OCI-LY7 (cell line): ENCODE results near the gene STK35. TPM values are rescaled to one million over a fixed set of nuclear protein-coding genes. Genes with fewer than 3 reads are reported as not detected.

Experiments
- BruUV-seq: library from RNA; stranded (reverse); fragments of 400-500 nt; replicated peaks from 2 replicates; lab custom pipeline; 2021; lab: Mats Ljungman, UMichigan
- CTCF ChIA-PET: fragments of 300-600 bp; sonication (Branson Sonifier 250); formaldehyde crosslinking; loops from one replicate; lab custom pipeline; 2022; ENCODE audit warnings: antibody characterized with exemption; ENCODE audit not compliant: unreplicated experiment; lab: Charles Lee
- POLR2A ChIA-PET: fragments of 300-600 bp; sonication (Branson Sonifier 250); formaldehyde crosslinking; loops from one replicate; lab custom pipeline; 2022; ENCODE audit warnings: antibody characterized with exemption; lab: Charles Lee
- DNase-seq: peaks from one replicate; pipeline ENCODE4 v3.0.0-alpha.2; 2015; ENCODE audit warnings: low spot score
- H2AFZ ChIP-seq: fragments of 200-600 bp; sonication (generic), shearing (Covaris generic); 2 replicates; pipeline ENCODE4 v1.6.1; 2014; ENCODE audit warnings: mild to moderate bottlenecking, antibody characterized with exemption, low read length, moderate library complexity
- H3K27ac ChIP-seq: fragments of 200-600 bp; sonication (generic); 2 replicates; pipeline ENCODE4 v1.5.1; 2014; ENCODE audit warnings: mixed run types, low read depth, mild to moderate bottlenecking, moderate library complexity, low read length, inconsistent platforms; ENCODE audit not compliant: poor library complexity, severe bottlenecking
- H3K36me3 ChIP-seq: fragments of 200-600 bp; sonication (generic); 2 replicates; pipeline ENCODE4 v1.6.1; 2014; ENCODE audit warnings: mild to moderate bottlenecking, antibody characterized with exemption, low read length, moderate library complexity, mixed read lengths; ENCODE audit not compliant: insufficient read depth
- H3K4me1 ChIP-seq: fragments of 200-600 bp; sonication (generic); 2 replicates; pipeline ENCODE4 v1.5.1; 2014; ENCODE audit warnings: mild to moderate bottlenecking, low read length; ENCODE audit not compliant: insufficient read depth, poor library complexity, severe bottlenecking
- H3K4me2 ChIP-seq: fragments of 200-600 bp; sonication (generic); 2 replicates; pipeline ENCODE4 v1.6.1; 2014; ENCODE audit warnings: mild to moderate bottlenecking, low read length
- H3K4me3 ChIP-seq: fragments of 200-600 bp; sonication (generic); 2 replicates; pipeline ENCODE4 v1.5.1; 2014; ENCODE audit warnings: mild to moderate bottlenecking, low read depth, low read length; ENCODE audit not compliant: poor library complexity, severe bottlenecking
- H3K79me2 ChIP-seq: fragments of 200-600 bp; sonication (generic); 2 replicates; pipeline ENCODE4 v1.6.1; 2016; ENCODE audit warnings: low read depth, mild to moderate bottlenecking, low read length, moderate library complexity, mixed read lengths; ENCODE audit not compliant: insufficient read depth
- H3K9me2 ChIP-seq: fragments of 200-600 bp; sonication (generic); 2 replicates; pipeline ENCODE4 v1.6.1; 2016; ENCODE audit warnings: mild to moderate bottlenecking, low read length, mixed read lengths; ENCODE audit not compliant: insufficient read depth
- H3K9me3 ChIP-seq: fragments of 200-600 bp; sonication (generic); 2 replicates; pipeline ENCODE4 v1.6.1; 2014; ENCODE audit warnings: mild to moderate bottlenecking, mixed run types, low read length, mixed read lengths
- H4K20me1 ChIP-seq: fragments of 200-600 bp; sonication (generic); 2 replicates; pipeline ENCODE4 v1.6.1; 2014; ENCODE audit warnings: mild to moderate bottlenecking, antibody characterized with exemption, low read length, moderate library complexity, mixed read lengths; ENCODE audit not compliant: insufficient read depth
- EZH2phosphoT487 ChIP-seq: fragments of 200-600 bp; sonication (generic); IDR thresholded peaks from 2 replicates; pipeline ENCODE4 v1.6.1; 2018; ENCODE audit warnings: low read depth, borderline replicate concordance, mild to moderate bottlenecking, mixed run types, antibody characterized with exemption, low read length, moderate library complexity, mixed read lengths
- intact Hi-C: fragments of 100-400 bp; cut with micrococcal nuclease; formaldehyde crosslinking; loops from one replicate; pipeline ENCODE4 v1.10.0; 2022; ENCODE audit not compliant: unreplicated experiment
- total RNA-seq, 2 experiments: library from RNA; depleted of rRNA in 1 of 2; stranded (reverse); fragments of >200 nt in 1 of 2; shearing (Covaris generic) in 1 of 2; gene quantifications; 2 replicates each; pipeline ENCODE4 v1.2.3, GENCODE V29; 2014 to 2022
- TF ChIP-seq, protein P1 (sequence below): fragments of 200-600 bp; sonication (generic); conservative IDR thresholded peaks from 2 replicates; pipeline ENCODE4 v1.5.1; 2014; ENCODE audit warnings: mild to moderate bottlenecking, antibody characterized with exemption, low read length, moderate library complexity, mixed read lengths

STK35 gene
- total RNA-seq, 2 experiments from 2014 or later: 21.4 to 22.3 TPM

DNA sequence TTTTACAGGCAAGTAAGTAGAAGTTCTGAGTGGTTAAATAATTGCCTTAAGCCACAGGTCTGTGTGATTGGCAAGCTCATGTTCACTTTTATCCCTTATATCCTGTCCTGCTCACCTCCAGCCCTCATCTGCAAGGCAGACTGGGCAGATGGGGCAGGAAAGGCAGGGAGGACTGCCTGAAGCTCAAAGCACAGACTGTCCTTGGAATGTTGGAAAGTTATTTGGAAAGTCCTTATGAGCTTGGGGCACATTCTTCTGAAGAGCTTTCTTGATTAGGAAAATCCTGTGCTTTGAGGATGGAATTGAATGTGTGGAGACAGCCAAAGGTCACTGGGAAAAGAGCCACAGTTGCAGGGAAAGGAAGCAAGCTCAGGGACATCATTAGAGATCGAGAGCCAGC, 48.9 kb upstream of the STK35 start:
- Histone ChIP-seq H3K4me2 (no peak overlapping the region), H3K4me3 (no peak overlapping the region), H3K27ac (no peak overlapping the region), H3K79me2 (no peaks in the 10 kb centered on the region), H3K4me1 (no peaks in the 10 kb centered on the region), H3K36me3 (no peaks in the 10 kb centered on the region), H2AFZ (no peak overlapping the region), H3K9me2 (no peaks in the 10 kb centered on the region), H4K20me1 (no peaks in the 10 kb centered on the region), H3K9me3 (no peaks in the 10 kb centered on the region)
- POLR2A ChIA-PET: no interaction called here
- BruUV-seq: no TSS peak
- no peak for DNase-seq
- CTCF ChIA-PET: no interaction called here
- intact Hi-C loops: no loop called here
- TF ChIP-seq, protein P1, sequence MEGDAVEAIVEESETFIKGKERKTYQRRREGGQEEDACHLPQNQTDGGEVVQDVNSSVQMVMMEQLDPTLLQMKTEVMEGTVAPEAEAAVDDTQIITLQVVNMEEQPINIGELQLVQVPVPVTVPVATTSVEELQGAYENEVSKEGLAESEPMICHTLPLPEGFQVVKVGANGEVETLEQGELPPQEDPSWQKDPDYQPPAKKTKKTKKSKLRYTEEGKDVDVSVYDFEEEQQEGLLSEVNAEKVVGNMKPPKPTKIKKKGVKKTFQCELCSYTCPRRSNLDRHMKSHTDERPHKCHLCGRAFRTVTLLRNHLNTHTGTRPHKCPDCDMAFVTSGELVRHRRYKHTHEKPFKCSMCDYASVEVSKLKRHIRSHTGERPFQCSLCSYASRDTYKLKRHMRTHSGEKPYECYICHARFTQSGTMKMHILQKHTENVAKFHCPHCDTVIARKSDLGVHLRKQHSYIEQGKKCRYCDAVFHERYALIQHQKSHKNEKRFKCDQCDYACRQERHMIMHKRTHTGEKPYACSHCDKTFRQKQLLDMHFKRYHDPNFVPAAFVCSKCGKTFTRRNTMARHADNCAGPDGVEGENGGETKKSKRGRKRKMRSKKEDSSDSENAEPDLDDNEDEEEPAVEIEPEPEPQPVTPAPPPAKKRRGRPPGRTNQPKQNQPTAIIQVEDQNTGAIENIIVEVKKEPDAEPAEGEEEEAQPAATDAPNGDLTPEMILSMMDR: no peak
- TF ChIP-seq EZH2phosphoT487: no peak

DNA sequence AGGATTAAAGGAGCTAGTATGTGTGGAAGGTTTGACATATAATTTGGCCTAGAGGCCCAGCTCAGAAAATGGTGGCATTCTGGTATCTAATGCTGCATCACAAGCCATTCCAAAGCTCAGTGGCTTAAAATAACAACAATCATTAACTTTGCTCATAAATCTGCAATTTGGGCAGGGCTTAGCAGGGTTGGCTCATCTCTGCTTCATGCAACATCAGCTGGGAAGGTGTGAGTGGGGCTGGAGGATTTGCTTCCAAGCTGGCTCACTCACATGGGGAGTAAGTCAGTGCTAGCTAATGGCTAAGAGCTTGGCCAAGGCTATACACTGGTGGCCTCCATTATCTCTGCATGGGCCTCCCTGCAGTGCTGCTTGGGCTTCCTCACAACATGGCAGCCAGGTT, 48.0 kb upstream of the STK35 start:
- CTCF ChIA-PET: no interaction called here

DNA sequence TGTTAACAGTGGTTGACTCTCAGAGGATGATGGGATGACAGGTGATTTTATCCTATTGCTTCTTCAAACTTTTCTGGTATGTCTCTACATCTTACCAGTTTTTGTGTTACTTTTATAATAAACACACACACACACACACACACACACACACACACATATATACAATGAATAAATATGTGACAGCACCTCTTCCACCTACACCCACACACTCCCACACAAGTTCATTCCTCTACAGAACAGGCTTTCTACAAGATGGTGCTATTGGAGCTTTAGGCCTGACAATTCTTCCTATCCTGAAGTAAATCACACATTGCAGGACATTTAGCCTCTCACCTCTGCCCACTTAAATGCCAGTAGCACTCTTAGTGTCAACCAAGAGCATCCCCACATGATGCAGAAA, 46.7 kb upstream of the STK35 start:
- TF ChIP-seq EZH2phosphoT487: no peak
- TF ChIP-seq, protein P1: no peak
- H3K9me3 ChIP-seq: no peaks in the 10 kb centered on the region
- H3K9me2 ChIP-seq: no peaks in the 10 kb centered on the region
- no peaks in the 10 kb centered on the region for H3K36me3 ChIP-seq
- H3K79me2 ChIP-seq: no peaks in the 10 kb centered on the region
- H3K4me1 ChIP-seq: no peaks in the 10 kb centered on the region
- H2AFZ ChIP-seq: no peak overlapping the region
- no peak overlapping the region for H3K27ac ChIP-seq
- DNase-seq: no peak
- H3K4me3 ChIP-seq: no peak overlapping the region
- intact Hi-C loops: no loop called here
- no TSS peak for BruUV-seq
- H4K20me1 ChIP-seq: no peaks in the 10 kb centered on the region
- ChIA-PET POLR2A (interaction anchor here (0.6 to 0.7 kb wide), 2 partner anchors 45 to 231 kb away, joined by 3 to 4 read pairs; no protein-coding TSS in a partner anchor), CTCF (no interaction called here)
- H3K4me2 ChIP-seq: no peak overlapping the region

More for the DNA sequence above, 48.0 kb upstream of the STK35 start:
- no peak overlapping the region for H3K4me3 ChIP-seq
- no peak for DNase-seq
- H3K4me2 ChIP-seq: no peak overlapping the region
- H4K20me1 ChIP-seq: no peaks in the 10 kb centered on the region
- no peaks in the 10 kb centered on the region for H3K9me3 ChIP-seq
- no peaks in the 10 kb centered on the region for H3K9me2 ChIP-seq
- H3K36me3 ChIP-seq: no peaks in the 10 kb centered on the region
- intact Hi-C loops: no loop called here
- POLR2A ChIA-PET: no interaction called here
- H3K79me2 ChIP-seq: no peaks in the 10 kb centered on the region
- H2AFZ ChIP-seq: no peak overlapping the region
- H3K4me1 ChIP-seq: no peaks in the 10 kb centered on the region
- no peak for TF ChIP-seq EZH2phosphoT487
- TF ChIP-seq, protein P1: no peak
- no peak overlapping the region for H3K27ac ChIP-seq
- BruUV-seq: no TSS peak
